22Rv1 (cell line): ENCODE results near the gene RASL12.

Experiments
- H3K27ac ChIP-seq: fragments of 450-650 bp; 2 replicates; pipeline ENCODE4 v1.5.1; 2017
- ZFX ChIP-seq: fragments of 450-650 bp; IDR thresholded peaks from 2 replicates; pipeline ENCODE4 v1.6.1; 2017; ENCODE audit warnings: antibody characterized with exemption, borderline replicate concordance
- TF ChIP-seq, protein P1 (sequence below): fragments of 450-650 bp; IDR thresholded peaks from 2 replicates; pipeline ENCODE4 v1.5.1; 2017; ENCODE audit warnings: mild to moderate bottlenecking

Gene RASL12

DNA sequence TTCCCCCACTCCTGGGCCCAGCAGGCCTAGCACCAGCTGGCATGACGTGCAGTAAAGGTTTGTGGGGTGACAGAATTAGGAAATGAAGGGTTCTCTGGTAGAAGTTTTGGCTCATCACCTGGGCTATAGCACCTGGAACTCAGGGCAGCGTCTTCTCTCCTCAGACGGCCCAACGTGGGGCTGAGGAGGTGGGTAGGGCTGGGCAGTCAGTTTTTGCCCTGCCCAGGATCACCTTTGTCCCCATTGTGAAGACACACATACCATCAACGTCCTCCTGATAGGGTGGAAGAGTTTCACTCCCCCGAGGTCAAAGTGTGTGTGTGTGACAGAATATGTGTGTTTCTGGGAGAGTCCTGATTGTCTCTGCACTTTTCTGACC lies 20.8 kb upstream of the RASL12 start:
- TF ChIP-seq, protein P1, sequence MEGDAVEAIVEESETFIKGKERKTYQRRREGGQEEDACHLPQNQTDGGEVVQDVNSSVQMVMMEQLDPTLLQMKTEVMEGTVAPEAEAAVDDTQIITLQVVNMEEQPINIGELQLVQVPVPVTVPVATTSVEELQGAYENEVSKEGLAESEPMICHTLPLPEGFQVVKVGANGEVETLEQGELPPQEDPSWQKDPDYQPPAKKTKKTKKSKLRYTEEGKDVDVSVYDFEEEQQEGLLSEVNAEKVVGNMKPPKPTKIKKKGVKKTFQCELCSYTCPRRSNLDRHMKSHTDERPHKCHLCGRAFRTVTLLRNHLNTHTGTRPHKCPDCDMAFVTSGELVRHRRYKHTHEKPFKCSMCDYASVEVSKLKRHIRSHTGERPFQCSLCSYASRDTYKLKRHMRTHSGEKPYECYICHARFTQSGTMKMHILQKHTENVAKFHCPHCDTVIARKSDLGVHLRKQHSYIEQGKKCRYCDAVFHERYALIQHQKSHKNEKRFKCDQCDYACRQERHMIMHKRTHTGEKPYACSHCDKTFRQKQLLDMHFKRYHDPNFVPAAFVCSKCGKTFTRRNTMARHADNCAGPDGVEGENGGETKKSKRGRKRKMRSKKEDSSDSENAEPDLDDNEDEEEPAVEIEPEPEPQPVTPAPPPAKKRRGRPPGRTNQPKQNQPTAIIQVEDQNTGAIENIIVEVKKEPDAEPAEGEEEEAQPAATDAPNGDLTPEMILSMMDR = no peak
- no peak for TF ChIP-seq ZFX
- H3K27ac ChIP-seq = no peak overlapping the region

GRCh38 chr15:65087873-65088642 lies 20.3 kb upstream of the RASL12 start:
- H3K27ac ChIP-seq = no peak overlapping the region
- no peak for TF ChIP-seq ZFX

DNA sequence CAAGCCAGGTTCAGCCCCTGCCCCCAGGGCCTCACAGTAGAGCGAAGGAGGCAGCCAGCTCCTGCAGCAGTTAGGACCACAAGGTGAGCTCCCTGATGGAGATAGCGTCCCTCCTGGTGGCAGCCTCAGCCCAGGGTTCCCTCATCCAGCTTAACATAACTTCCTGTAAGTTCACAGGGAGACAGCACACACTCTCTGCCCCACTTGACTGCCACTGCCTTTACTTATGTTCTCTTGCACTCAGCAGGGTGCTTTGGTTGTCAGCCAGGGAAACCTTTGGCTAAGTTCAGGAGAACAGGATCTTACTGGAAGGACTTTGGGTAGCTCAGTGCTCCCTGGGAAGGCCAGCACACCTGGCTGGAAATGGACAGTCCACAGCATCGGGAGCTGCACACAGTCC lies 19.6 kb upstream of the RASL12 start:
- H3K27ac ChIP-seq = no peak overlapping the region

GRCh38 chr15:65086680-65087111 lies 18.9 kb upstream of the RASL12 start:
- TF ChIP-seq, protein P1 = peak; percentile 42
- no peak for TF ChIP-seq ZFX
- H3K27ac ChIP-seq = no peak overlapping the region

More for the DNA sequence above, 19.6 kb upstream of the RASL12 start:
- no peak for TF ChIP-seq ZFX
- TF ChIP-seq, protein P1 = no peak

- H3K27ac ChIP-seq = no peak overlapping the region
- TF ChIP-seq, protein P1 = peak; percentile 78
- TF ChIP-seq ZFX = no peak
Measured at GRCh38 chr15:65085990-65086679, 18.3 kb upstream of the RASL12 start.

DNA sequence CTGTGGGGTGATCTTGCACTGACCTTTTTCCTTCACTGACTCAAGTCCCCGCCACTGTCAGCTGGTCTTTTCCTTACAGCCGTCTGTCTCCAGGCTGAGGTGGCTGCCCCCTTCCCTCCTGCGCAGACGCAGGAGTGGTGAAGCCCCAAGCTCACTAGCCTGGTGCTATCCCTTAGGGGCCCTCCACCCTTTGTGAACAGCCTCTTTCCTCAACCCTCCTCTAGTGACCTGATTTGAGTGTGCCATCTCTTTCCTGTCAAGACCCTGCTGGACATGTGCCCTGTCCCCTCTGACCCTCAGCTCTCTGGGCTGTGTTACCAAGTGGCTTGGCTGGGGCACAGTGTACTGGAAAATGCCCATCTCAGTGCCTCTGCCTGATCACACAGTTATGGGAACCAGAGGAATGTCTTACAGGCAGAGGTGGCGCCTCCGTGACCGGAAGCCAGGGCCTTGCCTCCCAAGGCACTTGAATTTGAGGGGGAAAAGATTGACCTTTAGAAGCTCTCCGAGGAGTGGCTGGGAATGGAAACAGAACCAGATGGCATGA lies 17.5 kb upstream of the RASL12 start:
- H3K27ac ChIP-seq = no peak overlapping the region
- no peak for TF ChIP-seq ZFX
- TF ChIP-seq, protein P1 = no peak

- no peak for TF ChIP-seq ZFX
- TF ChIP-seq, protein P1 = no peak
- no peak overlapping the region for H3K27ac ChIP-seq
Measured at GRCh38 chr15:65084500-65085206, 16.9 kb upstream of the RASL12 start.
